K562 (cell line): Measurements from ENCODE around the gene PHB1. TPM values are rescaled to one million over a fixed set of nuclear protein-coding genes. Genes with fewer than 3 reads are reported as not detected.

ENCODE experiments used
- ATAC-seq: fragments of 200-7000 bp; cut with Tn5 transposase; 3 replicates; pipeline ENCODE4 v1.9.1; 2020; ENCODE audit warnings: moderate library complexity
- BruUV-seq: library from RNA; stranded (reverse); fragments of 400-500 nt; replicated peaks from 2 replicates; lab custom pipeline; 2021; lab: Mats Ljungman, UMichigan
- CTCF ChIA-PET: fragments of 300-600 bp; formaldehyde crosslinking; extraction: SDS; loops from one replicate; lab custom pipeline; 2021; ENCODE audit warnings: low intra/inter-chr PET ratio; lab: Yijun Ruan, JAX
- POLR2A ChIA-PET: fragments of 300-600, 350-650 bp; sonication (Branson Sonifier 250); formaldehyde crosslinking; extraction: SDS; loops from one replicate; lab custom pipeline; 2021; ENCODE audit warnings: antibody characterized with exemption, inconsistent platforms; lab: Yijun Ruan, JAX
- DNase-seq, 4 experiments: peaks; one replicate each; pipeline versions ENCODE4 v3.0.0 to v3.0.0-alpha.2; 2011 to 2018; ENCODE audit warnings: low spot score in 3 of 4, mixed read lengths in 3 of 4; ENCODE audit errors: extremely low read depth in 1 of 4
- FAIRE-seq: peaks from 2 replicates; lab custom pipeline; 2011; peaks lifted over from hg19 to GRCh38; lab: Jason Lieb, UNC
- H2AFZ ChIP-seq: 2 replicates; pipeline ENCODE4 v1.6.0; 2011; ENCODE audit warnings: low read depth, low read length, control low read depth, inconsistent platforms
- H3K27ac ChIP-seq: fragments of 200-600 bp; 3 replicates; pipeline ENCODE4 v1.8.0; 2011; ENCODE audit warnings: low read depth, mild to moderate bottlenecking, control low read depth, inconsistent platforms, low read length, moderate library complexity, mixed read lengths; ENCODE audit errors: extremely low read depth
- H3K27me3 ChIP-seq, 2 experiments: fragments of 300-600 bp in 1 of 2; 2 replicates in 1 of 2; 3 replicates in 1 of 2; pipeline versions ENCODE4 v1.6.0 to v1.8.0; 2011; ENCODE audit warnings: inconsistent platforms in 2 of 2, low read length in 2 of 2, mild to moderate bottlenecking in 1 of 2, mixed read lengths in 1 of 2, moderate library complexity in 1 of 2; ENCODE audit not compliant: control insufficient read depth in 2 of 2, insufficient read depth in 2 of 2
- H3K36me3 ChIP-seq: fragments of 300-600 bp; 3 replicates; pipeline ENCODE4 v1.8.0; 2011; ENCODE audit warnings: mild to moderate bottlenecking, low read length, inconsistent platforms; ENCODE audit not compliant: control insufficient read depth, insufficient read depth
- H3K4me1 ChIP-seq, 2 experiments: fragments of 200-600 bp in 1 of 2; replicated peaks in 1 of 2; 2 replicates in 1 of 2; 3 replicates in 1 of 2; pipeline versions ENCODE4 v1.5.1 to v1.8.0; 2011; ENCODE audit warnings: inconsistent platforms in 2 of 2, low read length in 2 of 2, mild to moderate bottlenecking in 1 of 2, mixed read lengths in 1 of 2, moderate library complexity in 1 of 2; ENCODE audit not compliant: control insufficient read depth in 2 of 2, insufficient read depth in 2 of 2
- H3K4me2 ChIP-seq: 2 replicates; pipeline ENCODE4 v1.6.1; 2011; ENCODE audit warnings: low read length, control low read depth, inconsistent platforms, mixed read lengths; ENCODE audit not compliant: insufficient read depth
- H3K4me3 ChIP-seq: fragments of 200-600 bp; sonication (generic), shearing (Covaris generic); 2 replicates; pipeline ENCODE4 v1.5.1; 2016; ENCODE audit warnings: control low read depth, inconsistent platforms
- H3K79me2 ChIP-seq: fragments of 200-600 bp; 3 replicates; pipeline ENCODE4 v1.8.0; 2011; ENCODE audit warnings: low read length, inconsistent platforms; ENCODE audit not compliant: control insufficient read depth, insufficient read depth
- H3K9ac ChIP-seq, 2 experiments: 2 replicates each; pipeline versions ENCODE4 v1.6.0 to v1.6.1; 2011; ENCODE audit warnings: low read depth in 2 of 2, low read length in 2 of 2, control low read depth in 1 of 2, inconsistent platforms in 1 of 2, mild to moderate bottlenecking in 1 of 2, mixed read lengths in 1 of 2; ENCODE audit not compliant: insufficient read depth in 1 of 2
- H3K9me1 ChIP-seq: one replicate; pipeline ENCODE4 v1.6.0; 2011; ENCODE audit warnings: inconsistent platforms, mild to moderate bottlenecking, low read length, moderate library complexity; ENCODE audit not compliant: control insufficient read depth, insufficient read depth
- H3K9me3 ChIP-seq: replicated peaks from 2 replicates; pipeline ENCODE4 v1.5.1; 2011; ENCODE audit warnings: low read depth, low read length, inconsistent platforms; ENCODE audit not compliant: control insufficient read depth, insufficient read depth
- H4K20me1 ChIP-seq: replicated peaks from 2 replicates; pipeline ENCODE4 v1.6.1; 2011; ENCODE audit warnings: low read length, inconsistent platforms, mixed read lengths; ENCODE audit not compliant: control insufficient read depth, insufficient read depth
- HNRNPLL ChIP-seq: fragments of 200-400 bp; formaldehyde crosslinking; IDR thresholded peaks from 2 replicates; pipeline ENCODE4 v1.6.1; 2017; ENCODE audit warnings: low read length, low read depth, mild to moderate bottlenecking; ENCODE audit not compliant: poor library complexity, severe bottlenecking
- MLX ChIP-seq, 2 experiments: fragments of 450-650 bp in 1 of 2; sonication (generic) in 1 of 2; formaldehyde crosslinking; conservative IDR thresholded peaks; 2 replicates each; pipeline versions ENCODE4 v1.4.0 to v1.8.1; 2020 to 2022; ENCODE audit warnings: mild to moderate bottlenecking in 1 of 2, missing genetic modification reagents in 1 of 2
- PURB ChIP-seq: sonication (generic); formaldehyde crosslinking; IDR thresholded peaks from 2 replicates; pipeline ENCODE4 v1.9.0; 2021; ENCODE audit warnings: low read depth, mild to moderate bottlenecking, missing genetic modification reagents
- RREB1 ChIP-seq: fragments of 250-450 bp; sonication (Bioruptor Pico); IDR thresholded peaks from 2 replicates; pipeline ENCODE4 v1.4.0; 2020
- TAF7 ChIP-seq: fragments of 450-650 bp; IDR thresholded peaks from 2 replicates; pipeline ENCODE4 v1.6.1; 2016; ENCODE audit warnings: missing genetic modification characterization, missing compliant biosample characterization
- TEAD4 ChIP-seq, 2 experiments: sonication (generic) in 1 of 2; formaldehyde crosslinking in 1 of 2; IDR thresholded peaks; 2 replicates each; pipeline versions ENCODE4 v1.6.1 to v1.8.0; 2012 to 2022; ENCODE audit warnings: borderline replicate concordance in 1 of 2, inconsistent platforms in 1 of 2, low read length in 1 of 2, mild to moderate bottlenecking in 1 of 2, missing genetic modification reagents in 1 of 2
- TFAP4 ChIP-seq: sonication (generic); formaldehyde crosslinking; IDR thresholded peaks from 2 replicates; pipeline ENCODE4 v1.8.0; 2022; ENCODE audit warnings: missing genetic modification reagents, mild to moderate bottlenecking, moderate library complexity, borderline replicate concordance
- ZBTB33 ChIP-seq: sonication (generic); formaldehyde crosslinking; IDR thresholded peaks from 2 replicates; pipeline ENCODE4 v1.8.1; 2023; ENCODE audit warnings: mild to moderate bottlenecking, missing genetic modification reagents
- WGBS: fragments of 100-300 bp; shearing (Covaris generic); methylation state at CpG from one replicate; pipeline ENCODE4 v1.1.6; 2016; ENCODE audit warnings: low coverage, mixed read lengths; ENCODE audit not compliant: insufficient coverage; ENCODE audit errors: missing lambda C conversion rate; 5-methylcytosine and 5-hydroxymethylcytosine counted together
- in situ Hi-C: fragments of 300-500 bp; cut with MboI; formaldehyde crosslinking; loops from 4 replicates; pipeline ENCODE4 v1.15.0; 2018; ENCODE audit warnings: inconsistent platforms, mixed read lengths
- intact Hi-C: fragments of 100-400 bp; cut with micrococcal nuclease; formaldehyde crosslinking; loops from 2 replicates; pipeline ENCODE4 v1.14.2; 2022
- polyA plus RNA-seq, 8 experiments: library from polyadenylated mRNA; depleted of rRNA in 4 of 8; stranded (reverse) in 5 of 8; unstranded in 3 of 8; fragments of >200 nt; fragmentation: Nextera tagmentation in 2 of 8; fragmentation: Illumina TruSeq in 1 of 8; extraction: Ambion mirVana in 2 of 8; extraction: Trizol in 1 of 8; gene quantifications; 2 replicates each; pipeline versions ENCODE4 v1.2.1 to v1.2.3, GENCODE V29; 2011 to 2014; ENCODE audit warnings: inconsistent platforms in 1 of 8, missing spikeins in 1 of 8
- total RNA-seq, 7 experiments: library from RNA; depleted of rRNA in 6 of 7; stranded (reverse); fragments of >200 nt in 6 of 7; fragmentation: Illumina TruSeq in 2 of 7; extraction: Trizol in 2 of 7; gene quantifications; 2 replicates each; pipeline versions ENCODE4 v1.2.1 to v1.2.3, GENCODE V29; 2011 to 2021; ENCODE audit warnings: low replicate concordance in 1 of 7

The PHB1 gene
- total and polyA plus RNA-seq, 9 of the 15 experiments (the other 6 are each of a cell fraction or from before 2014, with no cell fraction given), result 191 to 818 (median 349) TPM

- no peak overlapping the region for H2AFZ ChIP-seq
- H3K4me1 ChIP-seq, result no peaks in the 10 kb centered on the region
- BruUV-seq, result no TSS peak
- POLR2A ChIA-PET, result interaction anchor here (0.6 to 1.2 kb wide), 7 partner anchors 9 to 579 kb away, joined by 3 to 4 read pairs (median 3); no protein-coding TSS in a partner anchor
- no peak overlapping the region for H3K9ac ChIP-seq
- FAIRE-seq (peak; percentile 84), DNase-seq (peak; percentile 81 to 85 (median 84)), ATAC-seq (peak; percentile 100)
- H3K9me3 ChIP-seq, result no peaks in the 10 kb centered on the region
- intact Hi-C loops, result loop anchor here (1.0 to 2.0 kb wide), 2 partner anchors 141 to 148 kb away; no protein-coding TSS in a partner anchor
- 41% methylated on average over 9 of the region's 9 CpGs for WGBS
- H3K4me3 ChIP-seq, result no peak overlapping the region
- H3K4me2 ChIP-seq, result no peak overlapping the region
- CTCF ChIA-PET, result interaction anchor here (0.6 to 2.4 kb wide), 5 partner anchors 13 to 148 kb away, joined by 3 to 29 read pairs (median 4); no protein-coding TSS in a partner anchor
- H3K9me1 ChIP-seq, result no peaks in the 10 kb centered on the region
- no peaks in the 10 kb centered on the region for H3K27me3 ChIP-seq
- no peak overlapping the region for H3K27ac ChIP-seq
- peaks cover 98% of the 10 kb centered on the region for H3K36me3 ChIP-seq
- in situ Hi-C loops, result no loop called here
- H4K20me1 ChIP-seq, result 0 out of 2 replicates have a peak, but pooled peaks cover 4% of the 10 kb centered on the region
- H3K79me2 ChIP-seq, result peaks cover 2% of the 10 kb centered on the region; the same call in 2 of the 3 replicates
- TF ChIP-seq PURB (CRISPR knock-in tag) (no peak), HNRNPLL (no peak), RREB1 (no peak), TAF7 (tag) (no peak), TEAD4 (IDR thresholded peaks at IDR 0.05; ENCODE audit: low read length) (no peak; the same call in 1 of the 2 replicates), TEAD4 (CRISPR knock-in tag; IDR thresholded peaks at IDR 0.05; ENCODE audit: borderline replicate concordance) (no peak), TFAP4 (CRISPR knock-in tag) (peak; percentile 75; the same call in 1 of the 2 replicates), ZBTB33 (CRISPR knock-in tag) (0 out of 2 replicates have a peak, but pooled peaks have one; percentile 73), MLX (CRISPR knock-in tag; conservative IDR thresholded peaks at IDR 0.05) (no peak)
Observed at GRCh38 chr17:49407981-49408501, 6.6 kb downstream of the PHB1 start.
